ENCODE results near the gene KCNA1.

KCNA1 gene

GRCh38 chr12:4911316-4911994 lies 1.8 kb downstream of the KCNA1 start:
- no peak for DNase-seq

- DNase-seq, result no peak
Observed at GRCh38 chr12:4914720-4915119, 5.0 kb downstream of the KCNA1 start.

- no peak for DNase-seq
Observed at GRCh38 chr12:4915752-4916151, 6.0 kb downstream of the KCNA1 start.

GRCh38 chr12:4918950-4919660 lies 9.4 kb downstream of the KCNA1 start:
- peak; percentile 81 for DNase-seq

GRCh38 chr12:4932576-4932975 lies 22.9 kb downstream of the KCNA1 start:
- no peak for DNase-seq

DNA sequence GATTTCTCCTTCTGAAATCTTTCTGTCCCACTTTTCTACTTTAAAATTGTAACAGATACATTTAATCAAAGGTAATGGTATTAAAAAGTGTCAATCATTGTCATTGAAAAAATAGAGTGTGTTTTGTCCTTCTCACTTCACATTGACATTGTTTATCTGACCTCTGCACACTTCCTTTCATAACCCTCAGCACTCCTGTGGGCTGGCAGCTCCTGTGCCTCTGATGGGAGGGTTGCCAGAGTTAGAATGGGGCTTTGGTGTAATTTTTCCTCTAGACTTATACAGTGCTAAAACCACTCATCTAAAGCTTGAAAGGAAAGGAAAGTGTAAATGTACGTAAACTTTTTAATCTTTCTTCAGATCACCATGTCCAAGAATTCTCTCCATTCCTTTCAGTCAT lies 23.7 kb downstream of the KCNA1 start:
- no peak for DNase-seq

DNA sequence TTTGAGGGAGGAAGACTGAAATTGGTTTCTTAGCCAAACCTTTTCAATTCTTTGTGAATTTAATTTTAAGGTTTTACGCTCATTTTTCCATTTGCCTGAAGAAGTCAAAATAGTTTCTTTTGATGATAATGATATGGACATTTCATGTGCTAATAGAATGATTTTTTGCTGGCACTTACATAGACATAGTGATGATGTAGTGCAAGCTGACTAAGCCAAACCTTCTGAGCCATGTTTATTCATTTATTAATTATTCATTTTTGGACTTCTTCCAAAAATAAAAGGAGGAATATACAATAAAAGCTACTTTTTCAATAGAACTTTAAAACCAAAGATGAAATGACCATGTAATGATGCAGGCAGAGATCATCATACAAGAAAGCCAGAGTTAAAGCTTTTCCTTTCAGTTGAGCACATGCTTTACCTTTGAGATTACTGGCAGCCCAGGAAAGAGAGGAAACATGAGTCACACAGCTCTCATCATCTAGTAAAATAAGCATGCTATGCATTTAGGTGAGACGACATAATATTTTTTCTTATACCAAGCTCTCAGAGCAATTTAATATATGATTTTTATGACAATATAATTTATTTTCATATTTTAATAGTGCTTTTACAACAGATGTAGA lies 24.8 kb downstream of the KCNA1 start:
- DNase-seq, result peak; percentile 39

- DNase-seq, result no peak
Observed at GRCh38 chr12:4938900-4939299, 29.2 kb downstream of the KCNA1 start.

- no peak for DNase-seq
Observed at GRCh38 chr12:4939418-4940023, 29.8 kb downstream of the KCNA1 start.

DNA sequence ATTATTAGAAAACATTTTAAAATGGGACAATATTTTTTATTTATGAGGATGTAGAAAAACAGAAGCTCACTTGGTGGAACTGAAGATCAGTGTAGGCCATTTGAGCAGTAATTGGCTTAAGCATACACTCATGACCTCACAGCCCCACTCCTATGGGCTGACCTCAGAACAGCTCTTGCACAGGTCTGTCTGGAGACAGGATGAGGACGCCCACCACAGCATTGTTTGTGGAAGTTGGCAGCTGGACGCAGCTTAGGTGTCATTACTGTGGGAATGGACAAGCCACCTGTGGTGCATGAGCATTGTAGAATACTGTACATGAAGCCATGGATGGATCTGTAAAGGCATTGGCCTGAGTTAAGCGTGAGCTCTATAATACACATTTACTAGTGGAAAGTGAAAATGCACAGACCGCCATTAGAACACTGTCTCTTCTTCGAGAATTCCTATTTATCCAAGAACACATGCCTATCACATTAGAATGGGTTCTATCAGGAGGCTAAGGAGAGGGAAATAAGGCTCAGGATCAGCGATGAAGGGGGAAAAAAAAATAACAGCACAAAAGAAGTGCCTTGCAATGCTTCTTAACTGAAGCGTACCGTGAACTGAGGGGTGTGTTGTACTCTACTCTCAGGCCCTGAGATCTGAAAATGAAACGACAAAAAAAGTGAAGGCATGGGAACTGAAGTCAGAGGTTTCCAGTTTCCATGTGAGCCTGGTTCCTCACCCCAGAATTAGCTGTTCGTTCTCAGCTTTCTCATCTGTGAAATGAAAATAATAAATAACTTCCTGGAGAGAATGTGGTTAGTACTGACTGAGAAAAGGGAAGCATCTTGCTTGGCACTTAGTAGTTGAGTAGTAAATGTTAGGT lies 33.6 kb downstream of the KCNA1 start:
- no peak for DNase-seq

- no peak for DNase-seq
Observed at GRCh38 chr12:4943938-4944284, 34.2 kb downstream of the KCNA1 start.

DNA sequence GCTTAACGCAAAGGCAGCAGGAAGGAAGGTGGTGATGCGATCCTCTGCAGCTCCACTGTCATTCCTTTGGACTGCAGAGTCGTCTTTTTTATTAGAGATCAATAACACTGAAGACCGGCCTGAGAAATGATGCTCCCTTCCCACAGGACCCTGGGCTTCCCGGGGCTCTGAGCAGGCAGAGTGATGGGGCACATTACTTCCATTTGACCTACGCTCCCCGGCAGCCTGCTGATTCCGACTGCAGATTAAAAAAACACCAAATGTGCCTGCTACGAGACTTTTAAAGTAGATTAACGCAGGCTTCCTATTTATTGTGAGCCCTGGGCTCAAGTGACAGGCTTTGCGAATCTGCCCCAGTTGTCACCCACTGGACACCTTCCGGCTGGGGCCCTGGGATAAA lies 37.5 kb downstream of the KCNA1 start:
- DNase-seq, result no peak

- DNase-seq, result no peak
Observed at GRCh38 chr12:4951083-4951482, 41.4 kb downstream of the KCNA1 start.

DNA sequence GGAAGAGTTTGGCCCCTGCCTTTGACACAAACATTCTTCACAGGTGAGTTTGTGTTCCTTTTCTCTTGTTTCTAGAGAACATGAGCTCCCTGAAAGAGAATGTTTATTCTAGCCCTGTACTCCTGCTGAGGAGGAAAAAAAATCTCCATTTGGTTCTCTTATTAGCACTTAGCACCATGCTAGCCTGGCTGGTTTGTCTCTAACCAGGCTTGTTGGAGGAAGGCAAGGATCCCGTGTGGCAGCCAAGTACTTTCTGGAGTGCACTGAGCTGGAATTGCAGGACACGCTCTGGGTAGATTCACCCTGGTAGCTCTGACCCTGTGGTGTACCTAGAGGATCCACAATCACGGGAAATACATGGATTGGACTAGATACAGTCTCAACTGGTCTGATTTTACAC lies 41.9 kb downstream of the KCNA1 start:
- no peak for DNase-seq

GRCh38 chr12:4954621-4955354 lies 45.1 kb downstream of the KCNA1 start:
- DNase-seq, result no peak

DNA sequence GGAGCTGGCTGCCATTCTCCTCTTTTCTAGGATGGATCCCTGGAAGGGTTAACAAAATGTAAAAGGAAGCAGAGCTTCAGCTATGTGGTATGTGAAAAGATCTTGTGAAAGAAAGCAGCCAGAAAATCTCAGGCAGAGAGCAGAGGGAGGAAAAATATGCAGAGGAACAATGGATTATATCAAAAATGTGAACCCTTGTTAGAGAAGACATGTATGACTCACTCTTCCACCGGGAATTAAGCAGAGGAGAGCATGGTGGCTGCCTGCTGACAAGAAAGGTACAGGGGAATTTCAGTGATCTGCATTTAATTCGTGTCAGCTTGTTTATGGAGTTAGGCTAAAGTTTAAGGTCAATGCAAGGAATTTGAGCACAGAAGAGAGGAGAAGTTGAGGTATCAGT lies 46.3 kb downstream of the KCNA1 start:
- DNase-seq, result peak; percentile 80

DNA sequence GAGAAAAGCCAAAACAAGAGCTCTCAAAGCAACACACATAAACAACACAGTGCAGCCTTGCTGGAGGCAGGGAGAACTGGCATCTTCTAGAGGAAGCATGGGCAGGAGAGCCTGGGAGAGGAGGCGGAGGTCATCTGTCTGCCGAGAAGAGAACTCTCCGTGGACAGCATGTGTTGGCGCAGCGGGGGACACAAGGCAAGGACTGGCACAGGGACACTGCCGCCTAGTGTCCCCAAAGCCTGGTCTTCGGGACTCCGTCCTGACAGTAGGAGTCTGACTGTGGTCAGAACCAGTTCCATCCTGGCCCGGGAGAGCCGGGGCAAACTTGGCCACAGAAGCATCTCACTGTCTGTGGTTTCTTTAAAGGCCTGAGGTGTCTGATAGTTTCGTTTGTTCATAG lies 47.3 kb downstream of the KCNA1 start:
- no peak for DNase-seq

DNA sequence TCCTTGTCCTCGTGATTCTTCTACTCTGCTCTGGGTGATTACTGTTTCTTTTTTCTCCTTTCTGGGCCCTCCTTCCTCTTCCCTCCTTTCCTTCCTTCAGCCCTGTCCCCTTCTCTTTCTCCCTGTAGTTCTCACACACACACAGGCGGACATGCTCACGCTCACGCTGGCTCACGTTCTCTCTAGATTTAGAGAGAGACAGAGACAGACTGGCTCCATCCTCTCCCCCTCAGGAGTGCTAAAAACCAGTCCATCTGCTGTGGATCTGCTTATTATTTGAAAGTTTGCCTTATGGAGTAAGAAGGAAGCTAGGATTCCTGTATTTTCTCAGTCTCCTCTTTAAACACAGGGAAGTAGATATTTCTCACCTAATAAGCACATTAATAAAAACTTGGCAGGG lies 48.1 kb downstream of the KCNA1 start:
- DNase-seq, result no peak

DNA sequence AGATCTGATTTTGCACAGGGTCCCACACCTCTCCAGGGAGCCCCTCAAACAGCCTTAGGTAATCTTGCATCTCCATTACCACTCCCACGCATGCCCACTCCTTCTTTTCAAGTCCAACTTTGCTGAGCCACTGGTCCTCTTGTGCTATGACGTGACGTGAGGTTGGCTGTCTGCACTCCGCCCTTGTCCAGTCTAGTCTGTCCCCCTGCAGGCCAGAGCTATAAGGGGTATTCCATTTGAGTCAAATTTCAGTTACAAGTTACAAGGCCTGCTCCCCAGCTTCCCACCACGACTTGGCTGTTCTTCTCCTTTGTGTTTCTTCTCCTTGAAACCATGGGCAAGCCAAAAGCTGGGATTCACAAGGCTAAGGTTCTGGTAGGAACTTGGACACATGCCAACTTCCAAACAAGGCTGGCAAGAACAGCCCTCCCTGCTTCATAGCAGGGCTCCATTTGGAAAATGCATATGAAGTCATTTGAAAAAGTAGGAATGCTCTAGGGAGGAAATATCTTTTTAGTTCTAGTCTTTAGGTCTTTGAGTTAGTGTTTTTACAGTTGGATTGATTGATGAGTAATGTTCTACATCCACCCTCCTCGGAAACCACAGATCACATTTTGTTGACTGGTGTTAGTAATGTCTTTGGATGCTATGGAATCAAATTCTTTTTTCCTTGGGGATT lies 49.1 kb downstream of the KCNA1 start:
- peak; percentile 82 for DNase-seq

GRCh38 chr12:4959381-4959780 lies 49.7 kb downstream of the KCNA1 start:
- DNase-seq, result no peak

- DNase-seq, result no peak
Observed at GRCh38 chr12:4960030-4960429, 50.3 kb downstream of the KCNA1 start.
